Pancreas (tissue), 10 donors: ENCODE data around the gene FAM111A. TPM values are rescaled to one million over a fixed set of nuclear protein-coding genes. Genes with fewer than 3 reads are reported as not detected.

ENCODE experiments used
- ATAC-seq, 4 donors: fragments of 200-7000 bp; cut with Tn5 transposase; one replicate each; pipeline versions ENCODE4 v1.8.0 to v1.9.1; 2020; ENCODE audit warnings: mild to moderate bottlenecking in 4 of 4, moderate library complexity in 4 of 4
- DNase-seq, 6 donors: peaks; one replicate each; pipeline ENCODE4 v3.0.0-alpha.2; 2020
- FAIRE-seq: peaks from 2 replicates; lab custom pipeline; 2012; peaks lifted over from hg19 to GRCh38; lab: Jason Lieb, UNC
- H3K27ac ChIP-seq, 4 donors: fragments of 200-600 bp; sonication (generic); 1 replicate in 3 of 4; 2 replicates in 1 of 4; pipeline versions ENCODE4 v1.5.0 to v1.8.0; 2020
- H3K27me3 ChIP-seq, 4 donors: fragments of 200-600 bp; one replicate each; pipeline ENCODE4 v1.8.0; 2021
- H3K36me3 ChIP-seq, 3 donors: fragments of 200-600 bp; sonication (generic) in 1 of 3; one replicate each; pipeline versions ENCODE4 v1.5.0 to v1.8.0; 2020 to 2021
- H3K4me1 ChIP-seq, 3 donors: fragments of 200-600 bp; one replicate each; pipeline ENCODE4 v1.8.0; 2021
- H3K4me3 ChIP-seq, 4 donors: fragments of 200-600 bp; sonication (generic) in 2 of 4; one replicate each; pipeline versions ENCODE4 v1.5.0 to v1.8.0; 2020 to 2021
- H3K9me3 ChIP-seq, 4 donors: fragments of 200-600 bp; one replicate each; pipeline ENCODE4 v1.8.0; 2021
- CTCF ChIP-seq, 4 donors: fragments of 200-600 bp; sonication (generic) in 3 of 4; IDR thresholded peaks; one replicate each; pipeline versions ENCODE4 v1.5.0 to v1.8.0; 2021; ENCODE audit warnings: antibody characterized with exemption in 4 of 4
- WGBS, 2 donors: extraction: QIAGEN DNeasy Blood & Tissue Kit; methylation state at CpG; one replicate each; pipeline ENCODE4 v1.1.7; 2013; 5-methylcytosine and 5-hydroxymethylcytosine counted together
- intact Hi-C, 3 donors: fragments of 100-400 bp; cut with DNase I; formaldehyde crosslinking; loops; one replicate each; pipeline versions ENCODE4 v1.11.1 to v1.14.2; 2022
- polyA plus RNA-seq, 2 donors: library from polyadenylated mRNA; stranded (reverse); fragments of 200-250 nt; gene quantifications; one replicate each; pipeline ENCODE4 v1.2.3, GENCODE V29; 2013
- total RNA-seq, 6 donors: library from RNA; stranded (reverse); fragmentation: NEBNext Ultra II Directional in 4 of 6; extraction: Animal tissue kit (Norgen Biotek cat#: 25700) in 4 of 6; gene quantifications; one replicate each; pipeline versions ENCODE4 v1.2.1 to v1.2.4, GENCODE V29; 2021 to 2023
- donor health status: healthy with polysubstance abuse.
- donor health status: DM: no; HTN: no; CAD: no; lungs with moderate emphysema.
- donor health status: DM: no; HTN: no; CAD: no.
- donor health status: control.
- donor health status: control.
- donor health status: Bipolar disorder and iron deficiency.
- donor health status: DM: yes; HTN: yes; CAD: no.
- donor health status: DM: no; HTN: no; CAD: no.
- donor health status: DM: no; HTN: no; CAD: no.
- donor health status: DM: yes; HTN: yes; CAD: no.

FAM111A gene
- total and polyA plus RNA-seq, 8 donors, result 3.9 to 25.1 (median 9.9) TPM

GRCh38 chr11:59144579-59145345 lies 2.1 kb downstream of the FAM111A start:
- no peak for TF ChIP-seq CTCF (IDR thresholded peaks at IDR 0.05)
- H3K4me3 ChIP-seq, result peak overlapping the region; percentile 26 to 77 (median 38)
- DNase-seq (peak; percentile 71 to 82 (median 76)), ATAC-seq (peak; percentile 72 to 84 (median 76)), FAIRE-seq (no peak)
- peak overlapping the region; percentile 15 to 94 (median 60) for H3K27ac ChIP-seq
- H3K36me3 ChIP-seq, result peaks cover 0 to 3% (median 0%) of the 10 kb centered on the region in 3 donors
- intact Hi-C loops, result no loop called here
- WGBS, 2 donors, result 4 to 5% methylated on average over 39 of the region's 39 CpGs
- peaks cover 0 to 14% (median 8%) of the 10 kb centered on the region in 3 donors for H3K4me1 ChIP-seq
- H3K9me3 ChIP-seq, result no peaks in the 10 kb centered on the region
- H3K27me3 ChIP-seq, result no peaks in the 10 kb centered on the region

- H3K4me1 ChIP-seq, result peaks cover 0 to 14% (median 8%) of the 10 kb centered on the region in 3 donors
- H3K27ac ChIP-seq, result no peak overlapping the region
- no peak for ATAC-seq
- TF ChIP-seq CTCF (IDR thresholded peaks at IDR 0.05), result no peak
- 79 to 86% methylated on average over 4 of the region's 4 CpGs for WGBS, 2 donors
- DNase-seq, result no peak
- peak overlapping the region in 1 of 4 donors; percentile 77 for H3K4me3 ChIP-seq
- H3K27me3 ChIP-seq, result no peaks in the 10 kb centered on the region
- H3K9me3 ChIP-seq, result no peaks in the 10 kb centered on the region
- no peak for FAIRE-seq
- intact Hi-C loops, result no loop called here
- peaks cover 0 to 3% (median 0%) of the 10 kb centered on the region in 3 donors for H3K36me3 ChIP-seq
These were observed 2.9 kb downstream of the FAM111A start for GRCh38 chr11:59145534-59145933.

GRCh38 chr11:59151761-59152160 lies 9.1 kb downstream of the FAM111A start:
- no peaks in the 10 kb centered on the region for H3K4me1 ChIP-seq
- ATAC-seq (no peak), FAIRE-seq (no peak), DNase-seq (no peak)
- WGBS, 2 donors, result 52 to 54% methylated on average over 1 of the region's 1 CpG
- no peaks in the 10 kb centered on the region for H3K27me3 ChIP-seq
- intact Hi-C loops, result no loop called here
- H3K36me3 ChIP-seq, result peaks cover 0 to 7% (median 3%) of the 10 kb centered on the region in 3 donors
- no peaks in the 10 kb centered on the region for H3K9me3 ChIP-seq
- TF ChIP-seq CTCF (IDR thresholded peaks at IDR 0.05), result no peak
- H3K27ac ChIP-seq, result no peak overlapping the region
- H3K4me3 ChIP-seq, result no peak overlapping the region

GRCh38 chr11:59152312-59152951 lies 9.8 kb downstream of the FAM111A start:
- peaks cover 0 to 7% (median 3%) of the 10 kb centered on the region in 3 donors for H3K36me3 ChIP-seq
- TF ChIP-seq CTCF (IDR thresholded peaks at IDR 0.05), result no peak
- 91 to 94% methylated on average over 8 of the region's 8 CpGs for WGBS, 2 donors
- no peak overlapping the region for H3K4me3 ChIP-seq
- intact Hi-C loops, result no loop called here
- FAIRE-seq (no peak), ATAC-seq (no peak), DNase-seq (no peak)
- H3K4me1 ChIP-seq, result no peaks in the 10 kb centered on the region
- H3K9me3 ChIP-seq, result no peaks in the 10 kb centered on the region
- H3K27me3 ChIP-seq, result no peaks in the 10 kb centered on the region
- H3K27ac ChIP-seq, result no peak overlapping the region
